Glomerular visceral epithelial cell (primary cell): ENCODE results near the gene SLC38A3.
"Not testable (repeated sequence)": the region's sequence is repeated elsewhere in the genome, so short reads cannot be mapped to it uniquely, and the experiment has no call there.

Experiments used
- DNase-seq: peaks from one replicate; pipeline ENCODE4 v3.0.0-alpha.2; 2016; ENCODE audit errors: extremely low spot score

The SLC38A3 gene

DNA sequence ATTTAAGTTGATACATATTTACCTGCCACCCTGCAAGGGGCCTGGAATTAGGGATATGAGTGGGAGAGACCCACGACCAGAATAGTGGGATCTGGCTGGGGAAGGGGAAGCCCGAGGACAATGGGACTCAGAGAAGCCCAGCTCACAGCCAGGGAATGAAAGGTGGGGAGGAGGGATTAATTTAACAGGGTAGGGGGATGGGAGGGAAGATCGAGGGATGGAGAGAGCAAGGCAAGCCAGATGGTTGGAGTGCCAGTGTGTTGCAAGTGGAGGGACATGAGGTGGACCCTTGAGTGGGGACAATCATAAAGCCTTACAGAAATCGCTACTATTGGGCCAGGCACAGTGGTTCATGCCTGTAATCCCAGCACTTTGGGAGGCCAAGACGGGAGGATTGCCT is 26.5 kb downstream of the SLC38A3 start:
- DNase-seq, result no peak

DNA sequence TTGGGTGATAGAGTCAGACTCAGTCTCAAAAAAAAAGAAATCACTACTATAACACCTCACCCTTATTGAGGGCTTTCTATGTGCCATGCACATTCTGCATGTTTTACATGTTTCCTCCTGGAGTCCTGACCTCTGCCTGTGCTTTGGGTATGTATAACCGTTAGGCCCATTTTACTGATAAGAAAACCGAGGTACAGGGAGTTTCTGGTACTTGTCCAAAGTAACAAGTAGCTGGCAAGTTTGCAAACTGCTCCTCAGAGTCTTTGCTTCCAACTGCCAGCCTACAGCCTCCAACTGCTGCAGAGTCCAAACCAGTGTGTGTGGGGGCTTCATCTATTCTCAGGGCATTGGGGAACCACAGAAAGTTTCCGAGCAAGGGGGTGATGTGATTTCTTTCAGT is 27.2 kb downstream of the SLC38A3 start:
- no peak for DNase-seq

DNA sequence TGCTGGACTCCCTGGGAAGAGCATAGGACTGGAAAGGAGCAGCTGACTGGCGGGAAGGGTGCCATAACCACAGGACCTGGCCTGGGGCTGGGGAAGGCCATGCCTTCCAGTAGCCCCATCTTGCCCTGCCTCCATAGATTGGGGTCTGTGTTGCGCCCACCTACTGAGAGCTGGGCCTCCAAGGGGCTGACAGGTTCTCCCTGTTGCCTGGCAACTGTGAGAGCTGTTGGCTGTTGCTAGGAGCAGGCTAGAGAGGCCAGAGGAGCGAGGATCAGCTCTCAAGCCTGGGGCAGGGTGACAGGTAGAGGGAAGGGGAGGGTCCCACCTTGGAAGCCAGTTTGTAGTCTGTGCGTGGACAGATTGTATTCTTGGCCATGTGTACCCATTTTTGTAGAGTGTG is 28.1 kb downstream of the SLC38A3 start:
- DNase-seq, result no peak

DNA sequence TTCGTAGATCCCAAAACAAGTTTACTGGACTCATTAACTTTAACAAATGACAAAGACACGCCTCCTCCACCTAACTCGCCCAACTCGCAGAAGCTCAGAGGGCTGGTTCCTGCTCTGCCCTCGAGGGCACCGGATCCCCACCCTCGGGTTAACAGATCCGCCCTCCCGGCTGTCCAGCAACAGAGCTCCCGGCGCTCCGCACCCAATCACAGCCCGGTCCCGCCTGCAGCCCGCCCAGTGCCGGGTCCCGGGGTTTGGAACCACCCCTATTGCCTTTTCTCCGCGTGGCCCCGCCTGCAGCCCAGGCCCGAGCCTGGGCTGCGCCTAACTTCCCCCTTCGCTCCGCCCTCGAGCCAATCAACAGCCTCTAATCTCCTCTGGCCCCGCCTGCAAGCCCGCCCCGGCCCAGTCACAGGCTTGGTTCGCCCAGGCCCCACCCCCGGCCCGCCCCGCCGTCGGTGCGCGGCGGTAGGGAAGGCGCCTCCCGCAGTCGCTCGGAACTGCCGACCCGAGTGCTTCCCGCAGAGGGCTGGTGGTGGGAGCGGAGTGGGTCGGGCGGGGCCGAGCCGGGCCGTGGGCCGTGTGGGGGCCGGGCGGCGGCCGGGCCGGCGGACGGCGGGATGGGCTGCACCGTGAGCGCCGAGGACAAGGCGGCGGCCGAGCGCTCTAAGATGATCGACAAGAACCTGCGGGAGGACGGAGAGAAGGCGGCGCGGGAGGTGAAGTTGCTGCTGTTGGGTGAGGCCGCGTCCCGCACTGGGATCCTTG is 30.8 kb downstream of the SLC38A3 start, which contains the start of gene GNAI2:
Gene GNAI2 (plus strand): TSS at position 489 of the 768 bp plus-strand sequence. CDS start 132 bp downstream, at position 621.
- DNase-seq, result peak; percentile 99

DNA sequence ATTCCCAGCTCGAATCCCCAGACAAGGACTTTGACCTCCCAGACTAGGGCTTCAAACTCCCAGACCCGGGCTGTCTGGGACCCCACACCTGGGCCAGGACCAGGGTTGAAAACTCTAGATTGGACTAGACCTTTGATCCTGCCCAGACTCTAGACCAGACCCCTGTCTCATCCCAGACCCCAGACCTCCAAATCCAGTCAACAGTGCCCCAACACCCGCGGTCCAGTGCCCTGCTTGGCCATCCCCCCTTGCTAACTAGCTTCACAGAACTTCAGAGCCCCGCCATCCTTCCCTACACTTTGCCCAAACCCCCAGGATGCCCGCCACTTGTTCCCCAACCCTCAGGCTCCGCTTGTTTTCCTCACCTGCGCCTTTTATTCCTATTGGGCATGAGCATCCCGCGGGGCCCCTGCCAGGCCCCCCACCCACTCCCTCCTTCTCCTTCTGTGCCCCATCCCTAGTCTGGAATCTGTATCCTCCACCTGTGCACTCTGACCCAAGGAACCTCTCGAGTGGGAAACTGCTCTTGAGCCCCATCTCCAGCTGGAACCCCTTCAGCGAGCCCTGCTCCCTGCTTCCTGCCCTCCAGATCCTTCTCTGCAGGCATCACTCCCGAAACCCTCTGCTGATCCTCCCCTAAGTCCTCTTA is 31.5 kb downstream of the SLC38A3 start:
- DNase-seq, result no peak

DNA sequence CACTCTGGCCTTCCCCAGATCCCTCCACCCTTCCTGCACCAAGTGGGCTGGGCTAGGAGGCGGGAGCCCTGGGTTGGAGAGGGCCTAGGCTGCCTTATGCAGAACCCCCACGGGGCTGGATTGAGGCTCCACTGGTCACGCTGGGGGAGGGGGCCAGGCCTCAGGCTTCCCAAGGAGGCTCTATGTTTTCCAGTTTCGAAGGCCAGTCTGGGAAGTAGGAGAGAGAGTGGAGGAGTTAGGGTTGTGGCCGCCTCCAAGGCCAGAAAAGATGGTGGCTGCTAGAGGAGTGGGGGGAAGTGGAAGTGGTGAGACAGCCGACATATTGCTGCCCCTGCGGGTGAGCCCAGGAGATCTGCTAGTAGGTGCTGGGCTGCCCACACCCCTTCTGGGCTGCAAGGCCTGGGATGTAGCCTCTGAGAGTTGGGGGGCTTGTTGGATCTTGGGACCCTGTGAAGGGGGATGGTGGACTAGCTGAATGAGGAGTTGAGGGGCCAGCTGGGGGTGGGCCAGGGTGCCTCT is 32.1 kb downstream of the SLC38A3 start:
- DNase-seq, result peak; percentile 53

DNA sequence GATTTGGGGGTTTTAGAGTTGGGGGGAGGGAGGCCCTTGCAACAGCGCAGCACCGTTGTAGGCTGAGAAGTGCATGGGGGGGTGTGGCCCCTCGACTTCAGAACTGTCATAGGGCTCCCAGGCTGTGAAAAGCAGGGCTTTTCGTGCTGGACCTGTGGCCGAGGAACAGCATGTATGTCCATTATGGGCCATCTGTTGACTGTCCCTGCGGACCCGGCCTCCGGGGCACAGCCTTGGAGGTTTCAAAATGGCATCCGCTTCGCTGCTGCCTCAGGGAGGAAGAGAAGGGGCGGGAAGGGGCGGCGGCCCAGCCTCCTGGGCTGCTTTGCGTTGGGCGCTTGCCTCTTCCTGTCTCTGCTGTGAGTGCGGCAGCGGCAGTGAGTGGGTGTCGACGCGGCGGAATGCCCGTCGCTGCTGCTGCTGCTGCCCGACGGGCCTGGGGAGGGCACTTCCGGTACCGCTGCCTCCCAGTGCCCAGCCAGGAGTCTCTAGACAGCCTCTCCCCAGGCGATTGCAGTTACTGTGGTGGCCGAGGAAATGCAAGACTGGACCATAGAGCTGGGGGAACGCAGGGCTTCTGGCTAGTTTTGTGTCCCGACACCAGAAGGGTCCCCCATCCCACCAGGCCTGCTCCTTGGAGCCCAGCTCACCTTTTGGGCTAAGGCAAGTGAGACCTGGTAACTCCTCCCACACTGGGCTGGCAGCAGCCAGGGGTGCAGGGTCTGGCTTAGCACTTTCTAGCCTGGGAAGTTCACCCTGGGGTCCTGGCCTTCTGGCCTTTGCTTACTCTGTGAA is 32.9 kb downstream of the SLC38A3 start:
- peak; percentile 87 for DNase-seq

DNA sequence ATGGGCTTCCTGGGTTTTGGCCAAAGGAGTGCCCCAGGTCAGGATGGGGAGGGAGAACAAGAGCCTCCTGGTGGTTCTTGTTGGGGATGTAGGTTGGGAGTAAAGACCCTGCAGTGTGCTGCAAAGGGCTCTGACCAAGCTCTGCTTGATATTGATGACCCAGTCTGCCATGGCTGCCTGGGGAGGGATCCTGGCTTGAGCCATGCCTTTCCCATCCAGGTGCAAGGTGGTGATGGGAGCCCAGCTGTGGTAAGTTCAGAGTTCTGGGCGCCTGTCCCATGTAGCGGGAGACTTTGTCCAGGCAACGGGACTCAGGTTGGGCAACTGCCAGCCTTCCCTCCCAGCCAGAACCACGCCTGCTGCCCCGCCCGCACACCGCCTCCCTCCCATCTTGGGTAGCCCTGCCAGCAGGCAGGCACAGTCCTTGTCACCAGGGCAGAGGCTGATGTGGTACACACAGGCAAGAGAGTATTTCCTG is 33.5 kb downstream of the SLC38A3 start:
- DNase-seq, result peak; percentile 53

DNA sequence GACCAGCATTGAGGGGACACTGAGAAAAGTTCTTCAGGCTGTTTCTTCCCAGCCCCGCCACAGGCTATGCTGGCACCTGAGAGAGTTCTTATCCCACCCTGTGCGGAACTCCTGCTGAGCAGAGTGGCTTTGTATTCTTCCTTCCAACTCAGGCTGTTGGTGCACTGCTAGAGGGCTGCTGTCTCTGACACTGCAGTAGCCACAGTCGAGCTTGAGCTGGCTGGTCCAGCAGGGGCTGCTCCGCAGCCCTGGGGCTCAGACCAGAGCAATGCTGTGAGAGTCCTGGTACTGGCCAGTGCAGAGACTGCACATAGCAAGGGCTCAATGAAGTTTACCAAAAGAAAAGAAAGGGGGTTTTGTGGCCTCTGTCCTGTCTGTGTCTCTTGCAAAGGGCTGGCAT is 34.6 kb downstream of the SLC38A3 start:
- no peak for DNase-seq

DNA sequence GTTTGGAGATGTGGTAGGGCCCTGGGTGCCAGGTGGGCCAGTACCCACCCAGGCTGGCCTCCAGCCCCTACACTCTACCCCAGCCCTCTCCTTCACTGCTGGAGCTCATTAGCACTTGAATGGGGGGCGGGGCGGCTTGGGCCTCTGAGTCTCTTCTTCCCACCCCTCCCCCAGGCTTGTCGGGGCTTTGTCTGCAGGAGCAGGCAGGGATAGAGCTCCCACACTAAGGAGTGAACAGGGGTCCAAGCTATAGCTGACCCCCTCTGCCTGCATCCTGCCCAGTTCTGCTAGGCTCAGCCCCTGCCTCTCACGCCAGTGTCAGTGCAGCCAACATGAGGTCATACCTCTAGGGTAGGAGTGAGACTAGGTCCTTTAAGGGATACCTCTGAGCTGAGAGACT is 36.1 kb downstream of the SLC38A3 start:
- DNase-seq, result no peak

DNA sequence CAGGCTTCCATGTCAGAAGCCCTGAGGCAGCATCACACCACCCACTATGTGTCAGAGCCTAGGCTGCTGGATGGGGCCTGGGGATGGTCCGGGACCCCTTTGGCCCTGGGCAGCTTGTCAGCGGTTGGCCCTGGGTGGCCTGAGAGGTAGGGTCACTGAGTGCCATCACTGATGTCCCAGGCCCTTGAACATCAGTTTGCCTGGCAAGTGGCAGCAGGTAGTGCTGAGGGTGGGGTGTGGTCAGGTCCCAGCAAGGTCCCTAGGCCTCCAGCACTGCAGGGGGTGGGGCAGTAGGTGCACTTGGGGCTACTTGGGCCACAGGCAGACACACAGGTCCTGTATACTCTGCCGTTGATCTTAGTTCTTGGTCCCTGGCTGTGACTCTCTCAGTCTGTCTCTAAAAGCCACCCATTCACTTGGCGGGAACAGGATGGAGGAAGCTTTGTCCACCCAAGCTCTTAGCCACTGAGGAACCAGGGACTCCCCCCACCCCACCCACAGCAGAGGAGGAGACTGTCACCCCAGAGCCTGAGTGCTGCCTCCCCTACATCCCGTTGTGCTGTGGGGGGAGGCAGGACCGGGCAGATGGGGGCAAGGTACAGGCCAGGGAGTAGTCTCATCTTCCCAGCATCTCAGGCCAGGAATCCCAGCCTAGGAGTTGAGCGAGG is 36.8 kb downstream of the SLC38A3 start:
- no peak for DNase-seq

DNA sequence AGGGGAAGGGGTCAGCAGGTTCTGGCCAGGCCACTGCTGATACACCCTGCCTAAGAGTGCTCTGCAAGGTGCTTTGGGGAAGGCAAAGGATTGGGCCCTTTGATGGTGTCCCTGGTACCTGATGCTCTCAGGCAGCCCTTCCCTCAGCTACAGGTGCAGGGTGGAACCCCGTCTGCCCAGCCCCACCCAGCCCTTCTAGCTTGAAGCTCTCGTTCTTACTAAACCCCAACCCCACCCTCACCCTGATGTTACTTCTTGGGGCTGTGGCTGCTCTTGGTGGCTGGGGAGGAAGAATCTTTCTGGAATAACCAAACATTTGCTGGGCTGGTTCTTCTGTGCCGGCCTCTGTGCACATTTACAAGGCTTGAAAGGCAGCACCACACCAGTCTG is 37.3 kb downstream of the SLC38A3 start:
- no peak for DNase-seq

DNA sequence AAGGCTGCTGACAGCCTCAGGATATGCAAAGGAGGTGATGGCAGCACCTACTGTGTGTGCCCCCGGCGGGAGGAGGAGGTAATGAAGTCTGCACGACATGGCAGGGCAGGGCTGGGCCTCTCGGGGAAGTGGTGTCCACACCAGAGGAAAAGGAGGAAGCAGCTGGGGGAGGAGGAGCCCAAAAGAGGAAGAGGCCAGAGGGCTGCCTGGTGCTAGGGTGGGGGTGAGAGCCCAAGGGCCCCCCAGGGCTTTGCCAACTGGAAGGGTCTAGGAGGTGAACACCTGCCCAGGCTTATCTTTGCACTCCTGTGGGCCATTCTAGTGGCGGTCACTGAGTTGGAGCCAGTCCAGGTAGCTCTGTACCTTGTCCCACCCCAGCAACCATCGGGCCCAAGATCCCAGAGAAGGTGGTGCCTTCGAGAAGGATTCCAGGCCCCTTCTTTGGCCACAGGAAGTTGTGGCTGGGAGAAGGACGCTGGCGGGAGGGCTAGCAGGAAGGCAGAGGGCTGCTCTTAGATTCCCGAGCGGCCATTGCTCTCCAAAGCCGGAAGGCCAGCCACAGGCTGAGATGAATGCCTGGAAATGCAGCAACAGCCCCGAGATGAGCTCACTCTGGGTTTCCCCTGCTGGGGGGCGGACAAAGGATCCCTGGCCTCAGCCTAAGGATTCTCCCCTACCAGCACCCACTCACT is 37.9 kb downstream of the SLC38A3 start:
- DNase-seq, result peak; percentile 82

DNA sequence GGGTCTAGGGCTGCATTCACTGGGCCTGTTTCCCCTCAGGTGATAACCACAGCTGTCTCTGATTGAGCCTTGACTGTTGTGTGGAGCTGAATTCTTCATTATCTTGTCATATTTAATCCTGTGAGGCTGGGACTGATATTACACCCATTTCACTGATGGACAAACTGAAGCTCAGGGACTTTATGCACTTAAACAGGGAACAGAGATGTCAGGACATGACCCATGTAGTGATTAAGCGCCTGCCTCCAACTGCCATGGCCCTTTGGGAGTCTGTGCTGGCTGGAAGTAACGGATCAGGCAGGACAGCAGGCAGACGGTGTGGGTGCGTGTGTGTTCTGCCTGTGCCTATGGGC is 38.4 kb downstream of the SLC38A3 start:
- DNase-seq, result no peak

DNA sequence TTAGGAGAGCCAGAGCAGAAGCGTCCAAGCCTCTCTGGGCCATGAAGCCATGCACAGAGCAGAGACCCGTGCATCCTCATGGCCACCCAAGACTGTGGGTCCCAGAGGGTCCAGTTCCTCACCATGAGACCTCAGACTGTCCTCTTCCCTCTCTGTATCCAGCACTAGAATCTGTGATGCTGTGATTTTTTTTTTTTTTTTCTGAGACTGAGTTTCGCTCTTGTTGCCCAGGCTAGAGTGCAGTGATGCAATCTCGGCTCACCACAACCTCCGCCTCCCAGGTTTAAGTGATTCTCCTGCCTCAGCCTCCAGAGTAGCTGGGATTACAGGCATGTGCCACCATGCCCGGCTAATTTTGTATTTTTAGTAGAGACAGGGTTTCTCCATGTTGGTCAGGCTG is 39.7 kb downstream of the SLC38A3 start:
- DNase-seq, result not testable (repeated sequence)

DNA sequence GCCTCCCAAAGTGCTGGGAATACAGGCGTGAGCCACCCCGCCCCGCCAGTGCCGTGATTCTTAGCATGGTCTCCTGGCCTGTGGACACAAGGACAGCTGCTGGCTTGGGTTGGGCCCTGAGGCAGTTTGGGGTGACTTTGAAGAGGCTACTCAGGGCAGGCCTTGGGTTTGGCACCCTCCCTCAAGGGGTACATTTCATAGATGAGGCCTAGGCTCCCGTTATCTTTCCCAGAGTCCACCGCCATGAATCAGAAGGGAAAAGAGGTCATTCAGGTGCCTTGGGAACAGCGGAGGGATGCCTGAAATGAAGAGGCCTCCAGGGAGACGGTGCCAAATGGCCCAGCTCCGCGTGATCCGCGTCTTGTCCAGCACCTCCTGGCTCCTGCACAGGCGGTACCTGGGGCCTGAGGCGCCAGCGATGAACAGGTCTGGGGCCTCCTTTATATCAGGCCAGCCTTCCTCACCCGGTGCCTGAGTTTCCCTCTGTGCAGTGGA is 40.2 kb downstream of the SLC38A3 start:
- no peak for DNase-seq

DNA sequence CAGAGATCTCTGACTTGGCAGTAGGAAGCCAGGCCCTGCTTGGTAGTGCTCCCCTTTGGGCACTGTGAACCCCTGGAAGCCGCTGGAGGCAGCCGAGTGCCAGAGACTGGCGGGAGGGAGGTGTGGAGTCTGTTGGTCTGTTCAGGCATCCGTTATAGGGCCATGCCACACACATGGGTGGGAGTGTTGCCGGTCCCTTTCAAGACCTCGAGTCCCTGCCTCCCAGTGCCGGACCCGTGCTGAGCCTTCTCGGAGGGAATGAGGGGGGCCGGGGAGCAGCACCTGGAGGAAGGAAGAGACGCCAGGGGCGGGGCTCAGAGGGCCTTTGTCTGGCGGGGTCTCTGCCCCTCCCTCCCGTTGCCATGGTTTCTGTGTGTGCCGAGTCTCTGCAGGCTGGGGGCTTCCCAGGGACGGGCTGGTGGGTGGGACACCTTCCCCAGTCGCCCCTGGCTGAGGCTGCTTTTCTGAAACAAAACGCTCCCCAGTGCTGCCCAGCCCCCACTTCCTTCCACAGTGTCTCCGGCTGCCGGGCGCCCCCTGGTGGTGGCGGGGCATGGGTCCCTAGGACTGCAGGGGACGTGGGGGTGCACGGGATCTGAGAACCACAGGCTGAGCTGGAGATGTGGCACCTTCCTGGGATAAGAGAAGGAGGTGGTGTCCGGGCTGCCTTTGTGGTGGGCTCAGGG is 40.9 kb downstream of the SLC38A3 start:
- DNase-seq, result peak; percentile 92

DNA sequence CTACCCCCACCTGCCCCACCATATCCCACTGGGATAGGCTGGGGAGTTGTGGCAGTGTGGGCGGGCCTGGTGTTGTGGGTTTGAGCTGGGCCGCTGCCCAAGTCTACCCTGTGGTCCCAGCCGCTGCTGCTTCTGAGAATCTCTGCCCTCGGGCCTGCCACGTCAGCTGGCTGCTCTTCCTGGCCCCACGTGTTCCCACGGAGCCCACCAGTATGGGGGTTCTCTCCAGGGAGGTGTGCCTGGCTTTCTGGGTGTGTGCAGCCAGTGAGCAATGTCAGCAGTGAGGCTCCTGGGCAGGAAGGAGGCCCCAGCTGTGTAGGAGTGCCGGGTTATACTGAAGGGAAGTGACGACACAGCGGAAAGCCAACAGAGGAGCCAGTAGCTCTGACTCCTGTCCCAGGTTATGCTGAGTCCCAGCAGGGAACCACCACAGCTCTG is 41.5 kb downstream of the SLC38A3 start:
- peak; percentile 94 for DNase-seq

DNA sequence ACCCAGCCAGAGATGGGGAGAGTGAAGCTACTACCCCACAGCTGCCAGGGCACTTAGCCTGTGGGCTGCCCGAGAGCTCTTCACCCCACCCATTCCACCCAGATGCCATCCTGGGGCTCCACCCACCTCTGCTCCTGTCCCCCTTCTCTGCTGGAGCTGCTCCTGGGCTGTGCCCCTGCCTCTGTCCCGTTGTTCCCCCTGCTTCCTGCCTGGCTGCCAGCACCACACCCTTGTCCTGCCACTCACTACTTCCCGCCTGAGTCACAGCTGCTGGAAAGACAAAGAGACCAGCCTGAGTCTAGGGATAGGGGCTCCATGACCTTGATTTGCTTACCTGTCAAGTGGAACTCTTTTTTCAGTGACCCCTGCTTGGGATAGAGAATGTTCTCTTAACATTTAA is 43.3 kb downstream of the SLC38A3 start:
- DNase-seq, result no peak

DNA sequence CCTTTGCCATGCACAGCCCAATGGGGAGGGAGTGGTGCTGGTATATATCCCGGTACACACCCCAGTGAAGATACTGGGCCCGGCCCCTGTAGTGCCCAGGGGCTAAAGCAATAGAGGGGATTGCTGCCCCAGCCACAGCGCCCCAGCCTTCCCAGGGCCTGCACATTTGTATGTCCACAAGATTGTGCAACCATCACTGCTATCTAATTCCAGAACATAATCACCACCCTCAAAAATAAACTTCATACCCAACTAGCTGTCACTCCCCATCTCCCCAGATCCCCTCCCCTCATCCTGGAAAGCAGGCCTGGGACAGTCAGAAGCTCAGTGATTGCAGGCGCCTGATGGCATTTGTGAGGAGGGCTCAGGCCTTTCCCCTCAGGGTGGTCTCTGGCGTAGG is 44.4 kb downstream of the SLC38A3 start:
- no peak for DNase-seq
